Measurements from ENCODE around the gene CYP27B1.

DNA sequence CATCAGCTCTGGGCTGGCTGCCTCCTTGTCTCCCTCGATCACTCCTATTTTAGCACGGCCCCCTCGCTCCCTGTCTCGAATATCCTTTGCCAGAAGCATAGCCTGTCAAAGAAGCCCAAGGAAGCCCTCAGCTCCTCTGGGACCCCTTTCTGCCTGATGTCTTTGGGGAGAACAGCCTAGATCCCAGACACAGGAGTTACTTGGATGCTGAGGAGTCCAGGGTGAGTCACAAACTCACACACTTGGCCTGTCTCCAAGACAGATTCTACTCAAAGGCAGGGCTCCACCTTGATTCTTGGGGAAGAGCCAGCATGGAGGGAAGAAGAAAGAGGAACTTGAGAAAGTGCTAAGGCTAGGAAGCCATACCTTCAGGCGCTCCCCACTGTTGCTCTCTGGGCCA, 43.6 kb upstream of the CYP27B1 start:
- no peak for TF ChIP-seq POLR2AphosphoS5 (IDR thresholded peaks at IDR 0.05; ENCODE audit: low read depth)
- no peak for TF ChIP-seq EZH2 (IDR thresholded peaks at IDR 0.05; ENCODE audit: low read depth, unreplicated experiment)
- TF ChIP-seq, protein P1, sequence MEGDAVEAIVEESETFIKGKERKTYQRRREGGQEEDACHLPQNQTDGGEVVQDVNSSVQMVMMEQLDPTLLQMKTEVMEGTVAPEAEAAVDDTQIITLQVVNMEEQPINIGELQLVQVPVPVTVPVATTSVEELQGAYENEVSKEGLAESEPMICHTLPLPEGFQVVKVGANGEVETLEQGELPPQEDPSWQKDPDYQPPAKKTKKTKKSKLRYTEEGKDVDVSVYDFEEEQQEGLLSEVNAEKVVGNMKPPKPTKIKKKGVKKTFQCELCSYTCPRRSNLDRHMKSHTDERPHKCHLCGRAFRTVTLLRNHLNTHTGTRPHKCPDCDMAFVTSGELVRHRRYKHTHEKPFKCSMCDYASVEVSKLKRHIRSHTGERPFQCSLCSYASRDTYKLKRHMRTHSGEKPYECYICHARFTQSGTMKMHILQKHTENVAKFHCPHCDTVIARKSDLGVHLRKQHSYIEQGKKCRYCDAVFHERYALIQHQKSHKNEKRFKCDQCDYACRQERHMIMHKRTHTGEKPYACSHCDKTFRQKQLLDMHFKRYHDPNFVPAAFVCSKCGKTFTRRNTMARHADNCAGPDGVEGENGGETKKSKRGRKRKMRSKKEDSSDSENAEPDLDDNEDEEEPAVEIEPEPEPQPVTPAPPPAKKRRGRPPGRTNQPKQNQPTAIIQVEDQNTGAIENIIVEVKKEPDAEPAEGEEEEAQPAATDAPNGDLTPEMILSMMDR (conservative IDR thresholded peaks at IDR 0.05; ENCODE audit: low read depth in 2 of 2), result no peak
- no peak for TF ChIP-seq JUNB (IDR thresholded peaks at IDR 0.05; ENCODE audit: unreplicated experiment)
